GM20431 (cell line): ENCODE data around the gene HAP1.
"Not testable (repeated sequence)": the region's sequence is repeated elsewhere in the genome, so short reads cannot be mapped to it uniquely, and the experiment has no call there.

ENCODE experiments used
- in situ Hi-C: fragments of 300-500 bp; cut with MseI, MboI; formaldehyde crosslinking; loops from one replicate; pipeline ENCODE4 v1.15.0; 2020; ENCODE audit warnings: low sequenced_read_pairs; ENCODE audit not compliant: unreplicated experiment

Gene HAP1

GRCh38 chr17:41678411-41678906 lies 56.0 kb downstream of the HAP1 start:
- in situ Hi-C loops, result no loop called here

DNA sequence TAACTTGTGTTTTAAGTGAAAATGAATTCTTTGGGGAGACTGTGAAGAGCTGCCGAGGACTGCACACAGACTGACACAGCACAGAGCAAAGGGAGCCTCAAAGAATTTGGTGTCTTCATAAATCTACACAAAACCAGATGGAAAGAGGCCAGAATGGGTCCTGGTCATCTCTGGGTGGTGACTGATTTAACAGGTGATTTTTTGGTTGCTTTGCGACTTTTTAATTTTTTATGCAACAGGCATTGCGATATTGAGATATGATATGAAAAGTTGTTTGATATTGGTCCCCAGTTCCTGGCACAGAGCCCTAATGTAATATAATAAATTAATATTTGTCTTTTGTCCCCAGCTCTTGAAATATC lies 58.4 kb downstream of the HAP1 start:
- in situ Hi-C loops, result no loop called here

DNA sequence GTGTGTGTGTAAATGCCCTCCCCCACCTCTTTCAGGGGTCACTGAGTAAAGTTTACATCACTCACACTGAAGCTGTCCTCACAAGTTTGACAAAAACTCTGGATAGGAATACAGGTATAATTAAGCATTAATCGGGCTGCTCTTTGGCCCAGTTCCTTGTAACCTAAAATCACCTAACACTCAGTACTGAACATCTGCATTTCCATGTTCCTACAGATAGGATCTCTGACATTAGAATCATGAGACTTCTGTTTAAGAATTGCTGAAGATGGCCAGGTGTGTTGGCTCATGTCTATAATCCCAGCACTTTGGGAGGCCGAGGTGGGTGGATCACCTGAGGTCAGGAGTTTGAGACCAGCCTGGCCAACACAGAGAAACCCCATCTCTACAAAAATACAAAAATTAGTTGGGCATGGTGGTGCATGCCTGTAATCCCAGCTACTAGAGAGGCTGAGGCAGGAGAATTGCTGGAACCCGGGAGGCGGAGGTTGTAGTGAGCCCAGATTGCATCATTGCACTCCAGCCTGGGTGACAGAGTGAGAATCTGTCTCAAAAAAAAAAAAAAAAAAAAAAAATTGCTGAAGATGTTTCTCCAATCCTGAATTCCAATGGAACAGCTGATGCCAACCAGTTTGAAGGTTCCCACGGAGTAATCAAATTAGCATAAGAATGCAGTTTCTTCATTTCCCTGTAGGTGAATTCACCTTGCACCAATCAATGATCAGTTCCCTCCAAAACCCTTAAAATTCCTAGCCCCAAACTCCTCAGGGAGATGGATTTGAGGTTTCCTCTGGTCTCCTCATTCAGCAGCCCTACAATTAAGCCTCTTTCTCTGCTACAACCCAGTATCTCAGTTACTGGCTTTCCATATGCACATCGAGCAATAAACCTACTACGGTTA lies 59.0 kb downstream of the HAP1 start:
- in situ Hi-C loops, result not testable (repeated sequence)
